K562 (cell line): ENCODE measurements around the gene METTL24. TPM values are rescaled to one million over a fixed set of nuclear protein-coding genes. Genes with fewer than 3 reads are reported as not detected.

Experiments
- ARHGAP35 ChIP-seq: fragments of 450-650 bp; IDR thresholded peaks from 2 replicates; pipeline ENCODE4 v1.6.1; 2018; ENCODE audit not compliant: partially characterized antibody
- ARID1B ChIP-seq: fragments of 450-650 bp; IDR thresholded peaks from 2 replicates; pipeline ENCODE4 v1.6.1; 2016; ENCODE audit warnings: antibody characterized with exemption, mild to moderate bottlenecking, inconsistent platforms
- ARNT ChIP-seq, 2 experiments: fragments of 450-650 bp; IDR thresholded peaks; 2 replicates each; pipeline ENCODE4 v1.6.1; 2016; ENCODE audit warnings: mild to moderate bottlenecking in 1 of 2
- CBFA2T2 ChIP-seq: fragments of 450-650 bp; conservative IDR thresholded peaks from 2 replicates; pipeline ENCODE4 v1.6.1; 2017; ENCODE audit warnings: mild to moderate bottlenecking
- CHD2 ChIP-seq: IDR thresholded peaks from 2 replicates; pipeline ENCODE4 v1.6.1; 2011; ENCODE audit warnings: low read depth, low read length
- DMBX1 ChIP-seq: fragments of 250-450 bp; sonication (Bioruptor Pico); IDR thresholded peaks from 2 replicates; pipeline ENCODE4 v1.8.0; 2022; ENCODE audit warnings: inconsistent platforms, mild to moderate bottlenecking, moderate library complexity, borderline replicate concordance
- GATA2 ChIP-seq: sonication (generic); formaldehyde crosslinking; IDR thresholded peaks from 2 replicates; pipeline ENCODE4 v1.4.0; 2020; ENCODE audit warnings: mild to moderate bottlenecking, missing genetic modification reagents
- MEF2D ChIP-seq: conservative IDR thresholded peaks from 2 replicates; pipeline ENCODE4 v1.6.1; 2016; ENCODE audit warnings: low read depth, missing genetic modification characterization, missing compliant biosample characterization
- PML ChIP-seq: IDR thresholded peaks from 2 replicates; pipeline ENCODE4 v1.6.1; 2012; ENCODE audit warnings: low read length, inconsistent platforms
- PPARD ChIP-seq: fragments of 250-450 bp; sonication (Bioruptor Pico); IDR thresholded peaks from 2 replicates; pipeline ENCODE4 v1.8.0; 2022; ENCODE audit warnings: inconsistent platforms, mild to moderate bottlenecking, moderate library complexity
- SAFB ChIP-seq: fragments of 200-400 bp; formaldehyde crosslinking; IDR thresholded peaks from 2 replicates; pipeline ENCODE4 v1.6.1; 2017; ENCODE audit warnings: low read depth, low read length, borderline replicate concordance
- TCF3 ChIP-seq: sonication (generic); formaldehyde crosslinking; IDR thresholded peaks from 2 replicates; pipeline ENCODE4 v1.4.0; 2020; ENCODE audit warnings: mild to moderate bottlenecking, missing genetic modification reagents
- TEAD4 ChIP-seq, 2 experiments: sonication (generic) in 1 of 2; formaldehyde crosslinking in 1 of 2; IDR thresholded peaks; 2 replicates each; pipeline versions ENCODE4 v1.6.1 to v1.8.0; 2012 to 2022; ENCODE audit warnings: borderline replicate concordance in 1 of 2, inconsistent platforms in 1 of 2, low read length in 1 of 2, mild to moderate bottlenecking in 1 of 2, missing genetic modification reagents in 1 of 2
- TRIM24 ChIP-seq, 2 experiments: fragments of 450-650 bp; IDR thresholded peaks; 2 replicates each; pipeline ENCODE4 v1.6.1; 2016
- ZKSCAN8 ChIP-seq: fragments of 200-800 bp; sonication (Bioruptor generic); IDR thresholded peaks from 2 replicates; pipeline ENCODE4 v1.6.1; 2016; ENCODE audit warnings: missing genetic modification characterization, missing compliant biosample characterization
- polyA plus RNA-seq, 8 experiments: library from polyadenylated mRNA; depleted of rRNA in 4 of 8; stranded (reverse) in 5 of 8; unstranded in 3 of 8; fragments of >200 nt; fragmentation: Nextera tagmentation in 2 of 8; fragmentation: Illumina TruSeq in 1 of 8; extraction: Ambion mirVana in 2 of 8; extraction: Trizol in 1 of 8; gene quantifications; 2 replicates each; pipeline versions ENCODE4 v1.2.1 to v1.2.3, GENCODE V29; 2011 to 2014; ENCODE audit warnings: inconsistent platforms in 1 of 8, missing spikeins in 1 of 8
- total RNA-seq, 7 experiments: library from RNA; depleted of rRNA in 6 of 7; stranded (reverse); fragments of >200 nt in 6 of 7; fragmentation: Illumina TruSeq in 2 of 7; extraction: Trizol in 2 of 7; gene quantifications; 2 replicates each; pipeline versions ENCODE4 v1.2.1 to v1.2.3, GENCODE V29; 2011 to 2021; ENCODE audit warnings: low replicate concordance in 1 of 7
- TF ChIP-seq, protein P1 (sequence below), 3 experiments: fragments of 200-800 bp in 1 of 3; fragments of 250-450 bp in 1 of 3; fragments of 450-650 bp in 1 of 3; sonication (Bioruptor Pico) in 1 of 3; sonication (Bioruptor generic) in 1 of 3; formaldehyde crosslinking in 1 of 3; IDR thresholded peaks; 2 replicates each; pipeline versions ENCODE4 v1.6.1 to v1.8.0; 2016 to 2022; ENCODE audit warnings: mild to moderate bottlenecking in 2 of 3, missing genetic modification characterization in 2 of 3, missing compliant biosample characterization in 1 of 3, moderate library complexity in 1 of 3
- TF ChIP-seq, protein P2 (sequence below): sonication (generic); formaldehyde crosslinking; IDR thresholded peaks from 2 replicates; pipeline ENCODE4 v1.8.0; 2022; ENCODE audit warnings: missing genetic modification reagents, mild to moderate bottlenecking, moderate library complexity, borderline replicate concordance
- TF ChIP-seq, protein P3 (sequence below): fragments of 450-650 bp; IDR thresholded peaks from 2 replicates; pipeline ENCODE4 v1.6.1; 2017; ENCODE audit warnings: antibody characterized with exemption
- TF ChIP-seq, protein P4 (sequence below): fragments of 200-800 bp; sonication (Bioruptor generic); IDR thresholded peaks from 2 replicates; pipeline ENCODE4 v1.6.1; 2017; ENCODE audit warnings: missing genetic modification characterization, missing compliant biosample characterization

METTL24 gene
- total and polyA plus RNA-seq, 9 of the 15 experiments (the other 6 are each of a cell fraction or from before 2014, with no cell fraction given): not detected

DNA sequence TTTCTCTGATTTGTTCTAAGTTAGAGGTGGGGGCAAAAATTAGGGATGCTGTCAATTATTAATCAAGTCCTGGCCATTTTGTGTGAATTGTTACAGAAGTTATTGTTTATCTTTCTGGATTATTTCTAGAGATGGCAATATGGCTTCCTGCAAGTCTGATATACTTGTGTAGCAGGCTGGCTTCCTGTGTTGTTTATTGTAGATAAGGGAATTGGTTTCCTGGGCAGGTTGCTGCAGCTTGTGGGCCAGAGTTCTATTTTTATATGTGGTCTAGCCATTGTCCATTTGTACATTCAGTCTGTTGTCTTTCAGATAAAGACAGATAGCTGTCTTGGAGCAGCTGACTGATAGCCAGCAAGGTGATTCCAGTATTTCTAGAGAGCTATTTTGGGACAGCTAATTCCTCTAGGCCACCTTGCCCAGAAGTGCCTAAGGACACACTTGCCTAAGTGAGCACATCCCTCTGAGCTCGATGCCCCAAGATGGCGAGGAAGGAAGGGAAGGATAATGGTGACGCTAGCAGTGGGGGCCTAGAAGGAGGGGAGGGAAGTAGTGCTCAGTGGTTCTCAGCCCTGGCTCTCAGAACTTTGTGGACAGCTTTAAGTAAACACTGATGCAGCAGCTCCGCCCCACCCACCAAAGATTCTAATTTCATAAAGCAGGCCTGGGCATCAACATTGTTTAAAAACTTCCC is 31.7 kb upstream of the METTL24 start (continued):
- TF ChIP-seq, protein P1, sequence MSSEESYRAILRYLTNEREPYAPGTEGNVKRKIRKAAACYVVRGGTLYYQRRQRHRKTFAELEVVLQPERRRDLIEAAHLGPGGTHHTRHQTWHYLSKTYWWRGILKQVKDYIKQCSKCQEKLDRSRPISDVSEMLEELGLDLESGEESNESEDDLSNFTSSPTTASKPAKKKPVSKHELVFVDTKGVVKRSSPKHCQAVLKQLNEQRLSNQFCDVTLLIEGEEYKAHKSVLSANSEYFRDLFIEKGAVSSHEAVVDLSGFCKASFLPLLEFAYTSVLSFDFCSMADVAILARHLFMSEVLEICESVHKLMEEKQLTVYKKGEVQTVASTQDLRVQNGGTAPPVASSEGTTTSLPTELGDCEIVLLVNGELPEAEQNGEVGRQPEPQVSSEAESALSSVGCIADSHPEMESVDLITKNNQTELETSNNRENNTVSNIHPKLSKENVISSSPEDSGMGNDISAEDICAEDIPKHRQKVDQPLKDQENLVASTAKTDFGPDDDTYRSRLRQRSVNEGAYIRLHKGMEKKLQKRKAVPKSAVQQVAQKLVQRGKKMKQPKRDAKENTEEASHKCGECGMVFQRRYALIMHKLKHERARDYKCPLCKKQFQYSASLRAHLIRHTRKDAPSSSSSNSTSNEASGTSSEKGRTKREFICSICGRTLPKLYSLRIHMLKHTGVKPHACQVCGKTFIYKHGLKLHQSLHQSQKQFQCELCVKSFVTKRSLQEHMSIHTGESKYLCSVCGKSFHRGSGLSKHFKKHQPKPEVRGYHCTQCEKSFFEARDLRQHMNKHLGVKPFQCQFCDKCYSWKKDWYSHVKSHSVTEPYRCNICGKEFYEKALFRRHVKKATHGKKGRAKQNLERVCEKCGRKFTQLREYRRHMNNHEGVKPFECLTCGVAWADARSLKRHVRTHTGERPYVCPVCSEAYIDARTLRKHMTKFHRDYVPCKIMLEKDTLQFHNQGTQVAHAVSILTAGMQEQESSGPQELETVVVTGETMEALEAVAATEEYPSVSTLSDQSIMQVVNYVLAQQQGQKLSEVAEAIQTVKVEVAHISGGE (CRISPR knock-in tag; IDR thresholded peaks at IDR 0.05): 0 out of 6 replicates have a peak, but pooled peaks of 1 of the 3 experiments have one; percentile 31
- TF ChIP-seq PPARD (CRISPR knock-in tag) (no peak), TCF3 (CRISPR knock-in tag) (peak; percentile 76), DMBX1 (CRISPR knock-in tag) (no peak), ARNT (IDR thresholded peaks at IDR 0.05) (peak in 1 of 2 experiments; percentile 82; a peak in 2 of 4 replicates), TEAD4 (IDR thresholded peaks at IDR 0.05; ENCODE audit: low read length) (peak; percentile 78), TEAD4 (CRISPR knock-in tag; IDR thresholded peaks at IDR 0.05; ENCODE audit: borderline replicate concordance) (no peak), PML (peak; percentile 49; the same call in 1 of the 2 replicates), TRIM24 (IDR thresholded peaks at IDR 0.05) (peak in 1 of 2 experiments; percentile 17; a peak in 1 of 4 replicates), CBFA2T2 (peak; percentile 53; the same call in 1 of the 2 replicates), SAFB (no peak), MEF2D (tag) (peak; percentile 98), CHD2 (no peak), GATA2 (0 out of 2 replicates have a peak, but pooled peaks have one; percentile 30), ZKSCAN8 (CRISPR knock-in tag) (peak; percentile 76; the same call in 1 of the 2 replicates), ARHGAP35 (no peak), ARID1B (peak; percentile 53; the same call in 1 of the 2 replicates)
- TF ChIP-seq, protein P2, sequence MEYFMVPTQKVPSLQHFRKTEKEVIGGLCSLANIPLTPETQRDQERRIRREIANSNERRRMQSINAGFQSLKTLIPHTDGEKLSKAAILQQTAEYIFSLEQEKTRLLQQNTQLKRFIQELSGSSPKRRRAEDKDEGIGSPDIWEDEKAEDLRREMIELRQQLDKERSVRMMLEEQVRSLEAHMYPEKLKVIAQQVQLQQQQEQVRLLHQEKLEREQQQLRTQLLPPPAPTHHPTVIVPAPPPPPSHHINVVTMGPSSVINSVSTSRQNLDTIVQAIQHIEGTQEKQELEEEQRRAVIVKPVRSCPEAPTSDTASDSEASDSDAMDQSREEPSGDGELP (CRISPR knock-in tag): peak; percentile 42; the same call in 1 of the 2 replicates
- TF ChIP-seq, protein P3, sequence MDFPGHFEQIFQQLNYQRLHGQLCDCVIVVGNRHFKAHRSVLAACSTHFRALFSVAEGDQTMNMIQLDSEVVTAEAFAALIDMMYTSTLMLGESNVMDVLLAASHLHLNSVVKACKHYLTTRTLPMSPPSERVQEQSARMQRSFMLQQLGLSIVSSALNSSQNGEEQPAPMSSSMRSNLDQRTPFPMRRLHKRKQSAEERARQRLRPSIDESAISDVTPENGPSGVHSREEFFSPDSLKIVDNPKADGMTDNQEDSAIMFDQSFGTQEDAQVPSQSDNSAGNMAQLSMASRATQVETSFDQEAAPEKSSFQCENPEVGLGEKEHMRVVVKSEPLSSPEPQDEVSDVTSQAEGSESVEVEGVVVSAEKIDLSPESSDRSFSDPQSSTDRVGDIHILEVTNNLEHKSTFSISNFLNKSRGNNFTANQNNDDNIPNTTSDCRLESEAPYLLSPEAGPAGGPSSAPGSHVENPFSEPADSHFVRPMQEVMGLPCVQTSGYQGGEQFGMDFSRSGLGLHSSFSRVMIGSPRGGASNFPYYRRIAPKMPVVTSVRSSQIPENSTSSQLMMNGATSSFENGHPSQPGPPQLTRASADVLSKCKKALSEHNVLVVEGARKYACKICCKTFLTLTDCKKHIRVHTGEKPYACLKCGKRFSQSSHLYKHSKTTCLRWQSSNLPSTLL: no peak
- TF ChIP-seq, protein P4, sequence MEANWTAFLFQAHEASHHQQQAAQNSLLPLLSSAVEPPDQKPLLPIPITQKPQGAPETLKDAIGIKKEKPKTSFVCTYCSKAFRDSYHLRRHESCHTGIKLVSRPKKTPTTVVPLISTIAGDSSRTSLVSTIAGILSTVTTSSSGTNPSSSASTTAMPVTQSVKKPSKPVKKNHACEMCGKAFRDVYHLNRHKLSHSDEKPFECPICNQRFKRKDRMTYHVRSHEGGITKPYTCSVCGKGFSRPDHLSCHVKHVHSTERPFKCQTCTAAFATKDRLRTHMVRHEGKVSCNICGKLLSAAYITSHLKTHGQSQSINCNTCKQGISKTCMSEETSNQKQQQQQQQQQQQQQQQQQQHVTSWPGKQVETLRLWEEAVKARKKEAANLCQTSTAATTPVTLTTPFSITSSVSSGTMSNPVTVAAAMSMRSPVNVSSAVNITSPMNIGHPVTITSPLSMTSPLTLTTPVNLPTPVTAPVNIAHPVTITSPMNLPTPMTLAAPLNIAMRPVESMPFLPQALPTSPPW (CRISPR knock-in tag): peak; percentile 46
